ENCODE data around the gene SCRN2. TPM values are rescaled to one million over a fixed set of nuclear protein-coding genes. Genes with fewer than 3 reads are reported as not detected.

The SCRN2 gene
- total RNA-seq, 1 experiment from 2014 or later = 50.8 TPM

- CTCF ChIA-PET = no interaction called here
- TF ChIP-seq FOXK1 (CRISPR knock-in tag; IDR thresholded peaks at IDR 0.05) (no peak), AR (CRISPR knock-in tag; IDR thresholded peaks at IDR 0.05) (no peak), PRRX2 (CRISPR knock-in tag; IDR thresholded peaks at IDR 0.05) (no peak), ZNF219 (CRISPR knock-in tag; IDR thresholded peaks at IDR 0.05; ENCODE audit: borderline replicate concordance) (no peak), GRHL2 (CRISPR knock-in tag; IDR thresholded peaks at IDR 0.05; ENCODE audit: insufficient replicate concordance, severe bottlenecking) (no peak)
- H3K36me3 Mint-ChIP-seq = no peaks in the 10 kb centered on the region; the same call in 1 of the 2 replicates
- POLR2A ChIA-PET = no interaction called here
- no peaks in the 10 kb centered on the region for H3K9me3 Mint-ChIP-seq
- ATAC-seq (no peak), DNase-seq (ENCODE audit: low spot score) (no peak)
- no peak overlapping the region for H3K4me3 Mint-ChIP-seq
- no peaks in the 10 kb centered on the region for H3K27me3 Mint-ChIP-seq (ENCODE audit: low read depth)
- no peak overlapping the region for H3K27ac Mint-ChIP-seq
- H3K4me1 Mint-ChIP-seq = peaks cover 5% of the 10 kb centered on the region
These were observed 24.9 kb downstream of the SCRN2 start for GRCh38 chr17:47816111-47816735.

DNA sequence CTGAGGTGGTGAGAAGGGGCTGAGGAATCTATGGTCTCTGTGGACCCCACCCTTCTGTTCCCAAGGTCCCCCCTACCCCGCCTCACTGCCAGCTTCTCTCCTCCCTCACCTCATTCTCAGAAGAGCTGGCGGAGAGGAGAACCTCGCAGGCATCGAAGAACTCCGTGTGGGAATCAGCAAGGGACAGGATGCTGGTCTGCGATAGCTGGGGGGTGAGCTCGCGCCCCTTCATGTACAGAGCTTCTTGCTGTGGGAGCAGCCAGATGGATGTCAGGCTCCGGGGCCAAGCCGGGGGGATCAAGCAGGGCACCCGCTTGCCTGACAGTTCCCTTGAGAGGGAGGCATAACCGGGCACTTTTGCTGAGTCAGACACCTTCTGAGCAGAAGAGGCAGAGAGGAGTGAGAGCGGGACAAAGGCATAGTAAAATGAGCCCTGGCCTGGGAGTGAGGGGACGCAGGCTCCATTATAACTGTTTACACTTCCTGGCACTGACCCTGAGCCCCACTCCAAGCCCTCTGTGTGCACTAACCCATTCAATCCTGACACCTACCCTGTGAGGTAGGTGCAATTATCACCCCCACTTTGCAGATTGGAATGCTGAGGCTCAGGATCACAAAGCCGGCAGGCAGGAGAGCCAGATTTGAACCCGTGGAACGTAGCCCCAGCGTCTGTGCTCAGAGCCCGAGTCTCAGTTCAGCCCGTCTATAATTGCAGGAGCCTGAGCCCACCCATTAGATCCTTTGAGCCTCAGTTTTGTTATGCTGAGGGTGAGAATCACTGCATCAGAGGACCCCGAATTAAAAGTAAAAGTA, 25.8 kb downstream of the SCRN2 start:
- H3K9me3 Mint-ChIP-seq = no peaks in the 10 kb centered on the region
- ChIA-PET POLR2A (no interaction called here), CTCF (no interaction called here)
- 0 out of 2 replicates have a peak, but pooled peaks cover 1% of the 10 kb centered on the region for H3K4me1 Mint-ChIP-seq
- H3K27ac Mint-ChIP-seq = no peak overlapping the region; the same call in 1 of the 2 replicates
- TF ChIP-seq ZNF671 (CRISPR knock-in tag; IDR thresholded peaks at IDR 0.05) (no peak), FOXK1 (CRISPR knock-in tag; IDR thresholded peaks at IDR 0.05) (no peak), GTF2I (CRISPR knock-in tag; conservative IDR thresholded peaks at IDR 0.05) (no peak), HMGA2 (CRISPR knock-in tag; IDR thresholded peaks at IDR 0.05) (no peak), ZNF532 (CRISPR knock-in tag; IDR thresholded peaks at IDR 0.05; ENCODE audit: borderline replicate concordance) (no peak), NR1H2 (CRISPR knock-in tag; IDR thresholded peaks at IDR 0.05) (no peak)
- TF ChIP-seq, protein P1, sequence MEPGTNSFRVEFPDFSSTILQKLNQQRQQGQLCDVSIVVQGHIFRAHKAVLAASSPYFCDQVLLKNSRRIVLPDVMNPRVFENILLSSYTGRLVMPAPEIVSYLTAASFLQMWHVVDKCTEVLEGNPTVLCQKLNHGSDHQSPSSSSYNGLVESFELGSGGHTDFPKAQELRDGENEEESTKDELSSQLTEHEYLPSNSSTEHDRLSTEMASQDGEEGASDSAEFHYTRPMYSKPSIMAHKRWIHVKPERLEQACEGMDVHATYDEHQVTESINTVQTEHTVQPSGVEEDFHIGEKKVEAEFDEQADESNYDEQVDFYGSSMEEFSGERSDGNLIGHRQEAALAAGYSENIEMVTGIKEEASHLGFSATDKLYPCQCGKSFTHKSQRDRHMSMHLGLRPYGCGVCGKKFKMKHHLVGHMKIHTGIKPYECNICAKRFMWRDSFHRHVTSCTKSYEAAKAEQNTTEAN (CRISPR knock-in tag; IDR thresholded peaks at IDR 0.05) = no peak
- TF ChIP-seq, protein P2, sequence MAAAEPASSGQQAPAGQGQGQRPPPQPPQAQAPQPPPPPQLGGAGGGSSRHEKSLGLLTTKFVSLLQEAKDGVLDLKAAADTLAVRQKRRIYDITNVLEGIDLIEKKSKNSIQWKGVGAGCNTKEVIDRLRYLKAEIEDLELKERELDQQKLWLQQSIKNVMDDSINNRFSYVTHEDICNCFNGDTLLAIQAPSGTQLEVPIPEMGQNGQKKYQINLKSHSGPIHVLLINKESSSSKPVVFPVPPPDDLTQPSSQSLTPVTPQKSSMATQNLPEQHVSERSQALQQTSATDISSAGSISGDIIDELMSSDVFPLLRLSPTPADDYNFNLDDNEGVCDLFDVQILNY (CRISPR knock-in tag; IDR thresholded peaks at IDR 0.05) = no peak
- H3K4me3 Mint-ChIP-seq = no peak overlapping the region
- H3K36me3 Mint-ChIP-seq = no peaks in the 10 kb centered on the region; the same call in 1 of the 2 replicates
- ATAC-seq = no peak
- DNase-seq (ENCODE audit: low spot score) = no peak
- H3K27me3 Mint-ChIP-seq (ENCODE audit: low read depth) = no peaks in the 10 kb centered on the region
